Naive thymus-derived CD4-positive, alpha-beta T cell (primary cell): ENCODE results near the gene SERHL2. TPM values are rescaled to one million over a fixed set of nuclear protein-coding genes. Genes with fewer than 3 reads are reported as not detected.
A peak's percentile ranks its signal among the peaks of the same experiment; 100 is the strongest.
"Not testable (repeated sequence)": the region's sequence is repeated elsewhere in the genome, so short reads cannot be mapped to it uniquely, and the experiment has no call there.

ENCODE experiments used
- ATAC-seq: fragments of 150-1000 bp; cut with Tn5 transposase; 2 replicates; pipeline ENCODE4 v1.10.0; 2021; ENCODE audit warnings: mild to moderate bottlenecking, moderate library complexity
- CTCF ChIA-PET: fragments of 350-600 bp; sonication (Branson Sonifier 250); formaldehyde crosslinking; loops from one replicate; lab custom pipeline; 2021; ENCODE audit warnings: antibody characterized with exemption; lab: Charles Lee
- POLR2A ChIA-PET: fragments of 350-600 bp; sonication (Branson Sonifier 250); formaldehyde crosslinking; loops from one replicate; lab custom pipeline; 2021; ENCODE audit warnings: antibody characterized with exemption, inconsistent platforms; lab: Charles Lee
- DNase-seq, 9 donors: peaks; one replicate each; pipeline versions ENCODE4 v3.0.0 to v3.0.0-alpha.2; 2020 to 2022; ENCODE audit warnings: mixed read lengths in 1 of 9
- H3K27ac ChIP-seq: one replicate; pipeline ENCODE4 v1.7.0; 2013; ENCODE audit warnings: mild to moderate bottlenecking, low read depth, low read length, moderate library complexity
- H3K27me3 ChIP-seq, 2 donors: one replicate each; pipeline ENCODE4 v1.7.0; 2013; ENCODE audit warnings: low read length in 2 of 2, mild to moderate bottlenecking in 2 of 2, moderate library complexity in 2 of 2; ENCODE audit not compliant: control insufficient read depth in 2 of 2, insufficient read depth in 2 of 2
- H3K36me3 ChIP-seq, 3 experiments: 1 replicate in 2 of 3; 2 replicates in 1 of 3; pipeline ENCODE4 v1.7.0; 2013; ENCODE audit warnings: low read length in 3 of 3, mild to moderate bottlenecking in 3 of 3, moderate library complexity in 1 of 3; ENCODE audit not compliant: insufficient read depth in 3 of 3, control insufficient read depth in 2 of 3
- H3K4me1 ChIP-seq, 2 donors: one replicate each; pipeline ENCODE4 v1.7.0; 2013; ENCODE audit warnings: low read length in 2 of 2, mild to moderate bottlenecking in 2 of 2, moderate library complexity in 1 of 2; ENCODE audit not compliant: control insufficient read depth in 2 of 2, insufficient read depth in 2 of 2
- H3K4me3 ChIP-seq: 2 replicates; pipeline ENCODE4 v1.7.0; 2013; ENCODE audit warnings: mild to moderate bottlenecking, low read length
- H3K9me3 ChIP-seq, 3 experiments: 1 replicate in 2 of 3; 2 replicates in 1 of 3; pipeline ENCODE4 v1.7.0; 2013; ENCODE audit warnings: low read length in 3 of 3; ENCODE audit not compliant: control insufficient read depth in 2 of 3
- H3K27ac Mint-ChIP-seq, 9 donors: one replicate each; pipeline ENCODE4 v1.8.0; 2020 to 2022; ENCODE audit warnings: mixed read lengths in 9 of 9, mild to moderate bottlenecking in 8 of 9, moderate library complexity in 5 of 9, inconsistent platforms in 2 of 9
- H3K27me3 Mint-ChIP-seq, 5 donors: one replicate each; pipeline ENCODE4 v1.8.0; 2021 to 2022; ENCODE audit warnings: mixed read lengths in 5 of 5, mild to moderate bottlenecking in 1 of 5
- H3K36me3 Mint-ChIP-seq, 5 donors: one replicate each; pipeline ENCODE4 v1.8.0; 2020 to 2022; ENCODE audit warnings: mixed read lengths in 5 of 5, mild to moderate bottlenecking in 3 of 5, inconsistent platforms in 1 of 5
- H3K4me1 Mint-ChIP-seq, 7 donors: one replicate each; pipeline ENCODE4 v1.8.0; 2020 to 2022; ENCODE audit warnings: mixed read lengths in 7 of 7, mild to moderate bottlenecking in 3 of 7, inconsistent platforms in 1 of 7
- H3K4me3 Mint-ChIP-seq, 10 donors: one replicate each; pipeline ENCODE4 v1.8.0; 2020 to 2022; ENCODE audit warnings: mild to moderate bottlenecking in 10 of 10, mixed read lengths in 10 of 10, moderate library complexity in 6 of 10, inconsistent platforms in 2 of 10
- H3K9me3 Mint-ChIP-seq, 11 donors: one replicate each; pipeline ENCODE4 v1.8.0; 2020 to 2022; ENCODE audit warnings: mixed read lengths in 11 of 11, mild to moderate bottlenecking in 4 of 11, inconsistent platforms in 1 of 11, moderate library complexity in 1 of 11
- intact Hi-C, 2 donors: fragments of 100-400 bp; cut with micrococcal nuclease; formaldehyde crosslinking; loops; one replicate each; pipeline ENCODE4 v1.15.1; 2023
- polyA plus RNA-seq, 2 donors: library from polyadenylated mRNA; unstranded; fragments of 300-500 nt; fragmentation: Illumina TruSeq; gene quantifications; one replicate each; pipeline ENCODE4 v1.2.3, GENCODE V29; 2021
- total RNA-seq, 6 experiments: library from RNA in 5 of 6; stranded (reverse) in 5 of 6; gene quantifications; 1 replicate in 5 of 6; 2 replicates in 1 of 6; pipeline ENCODE4 v1.2.3 and lab custom pipeline; 2021 to 2026

SERHL2 gene
- 1 to 10 TPM in 1 of 5 experiments, under 1 TPM in 3, not detected in 1; 0.27 to 1.0 (median 0.82) TPM for total RNA-seq
- under 1 TPM; 0.25 to 0.28 TPM for polyA plus RNA-seq
- total RNA-seq (lab: John Stamatoyannopoulos, UW) = 0.94 reads per million

- Histone ChIP-seq H3K4me1 (peaks cover 0 to 4% of the 10 kb centered on the region in 2 donors), H3K4me3 (peak within 1 kb of the TSS; percentile 77), H3K36me3 (no peaks in the 10 kb centered on the region), H3K27ac (peak within 1 kb of the TSS; percentile 47), H3K27me3 (no peaks in the 10 kb centered on the region), H3K9me3 (no peaks in the 10 kb centered on the region)
- Mint-ChIP-seq H3K4me1 (peaks cover 0 to 16% (median 9%) of the 10 kb centered on the region in 7 donors), H3K27ac (peak within 1 kb of the TSS in 6 of 9 donors; percentile 30 to 55 (median 48)), H3K36me3 (no peaks in the 10 kb centered on the region), H3K4me3 (peak within 1 kb of the TSS; percentile 69 to 92 (median 84)), H3K27me3 (peaks cover 0 to 4% (median 0%) of the 10 kb centered on the region in 5 donors), H3K9me3 (peaks cover 0 to 10% (median 0%) of the 10 kb centered on the region in 11 donors)
- peak; percentile 59 to 92 (median 77) for DNase-seq
- intact Hi-C loops = loop anchor here (2.0 to 5.0 kb wide), 7 partner anchors 21 to 587 kb away; partner anchors contain the start of genes POLDIP3 (in 1 of the 2) and RRP7A (in 1 of the 2)
- CTCF ChIA-PET = no interaction called here
- POLR2A ChIA-PET = no interaction called here
- peak; percentile 97 for ATAC-seq
Measured at GRCh38 chr22:42553475-42554361, at the start of gene SERHL2. Gene SERHL2, plus strand, starts transcription at chr22:42553956. Its CDS starts 65 bp downstream, at chr22:42554021.

- H3K27ac Mint-ChIP-seq = peak overlapping the region in 2 of 9 donors; percentile 5 to 76
- H3K27me3 ChIP-seq, H3K9me3 ChIP-seq, DNase-seq, H3K4me1 ChIP-seq, intact Hi-C loops, CTCF ChIA-PET, H3K27me3 Mint-ChIP-seq, ATAC-seq, H3K4me3 Mint-ChIP-seq, H3K4me3 ChIP-seq, H3K9me3 Mint-ChIP-seq, H3K36me3 Mint-ChIP-seq, H3K27ac ChIP-seq, POLR2A ChIA-PET, H3K4me1 Mint-ChIP-seq: not testable (repeated sequence)
- H3K36me3 ChIP-seq = peaks cover 0 to 15% (median 0%) of the 10 kb centered on the region in 3 experiments
Measured at GRCh38 chr22:42508327-42508974, 45.3 kb upstream of the SERHL2 start.

GRCh38 chr22:42508975-42509364 is 44.8 kb upstream of the SERHL2 start:
- H3K9me3 ChIP-seq, H3K4me3 Mint-ChIP-seq, DNase-seq, ATAC-seq, H3K4me1 Mint-ChIP-seq, POLR2A ChIA-PET, H3K27me3 ChIP-seq, H3K36me3 Mint-ChIP-seq, H3K4me1 ChIP-seq, intact Hi-C loops, CTCF ChIA-PET, H3K9me3 Mint-ChIP-seq, H3K27ac ChIP-seq, H3K27me3 Mint-ChIP-seq, H3K4me3 ChIP-seq, H3K27ac Mint-ChIP-seq: not testable (repeated sequence)
- H3K36me3 ChIP-seq = peaks cover 0 to 20% (median 0%) of the 10 kb centered on the region in 3 experiments

GRCh38 chr22:42509548-42509947 is 44.2 kb upstream of the SERHL2 start:
- Histone ChIP-seq H3K27ac (no peak overlapping the region), H3K4me3 (no peak overlapping the region), H3K9me3 (no peaks in the 10 kb centered on the region), H3K4me1 (no peaks in the 10 kb centered on the region), H3K27me3 (no peaks in the 10 kb centered on the region), H3K36me3 (peaks cover 0 to 26% (median 0%) of the 10 kb centered on the region in 3 experiments)
- no peak for ATAC-seq
- Mint-ChIP-seq H3K4me1 (peaks cover 0 to 4% (median 0%) of the 10 kb centered on the region in 7 donors), H3K36me3 (no peaks in the 10 kb centered on the region), H3K27me3 (no peaks in the 10 kb centered on the region), H3K9me3 (no peaks in the 10 kb centered on the region), H3K27ac (peak overlapping the region in 1 of 9 donors; percentile 45), H3K4me3 (no peak overlapping the region)
- ChIA-PET CTCF (no interaction called here), POLR2A (no interaction called here)
- intact Hi-C loops = no loop called here
- DNase-seq = no peak

- H3K27me3 Mint-ChIP-seq = no peaks in the 10 kb centered on the region
- no peaks in the 10 kb centered on the region for H3K36me3 Mint-ChIP-seq
- H3K4me1 Mint-ChIP-seq = peaks cover 0 to 4% (median 0%) of the 10 kb centered on the region in 7 donors
- ChIA-PET CTCF (no interaction called here), POLR2A (no interaction called here)
- no peak overlapping the region for H3K4me3 Mint-ChIP-seq
- peak overlapping the region in 1 of 9 donors; percentile 76 for H3K27ac Mint-ChIP-seq
- DNase-seq (no peak), ATAC-seq (no peak)
- peaks cover 0 to 40% (median 0%) of the 10 kb centered on the region in 3 experiments for H3K36me3 ChIP-seq
- H3K27ac ChIP-seq = no peak overlapping the region
- intact Hi-C loops = no loop called here
- H3K4me1 ChIP-seq = no peaks in the 10 kb centered on the region
- no peaks in the 10 kb centered on the region for H3K27me3 ChIP-seq
- H3K9me3 Mint-ChIP-seq = no peaks in the 10 kb centered on the region
- no peak overlapping the region for H3K4me3 ChIP-seq
- H3K9me3 ChIP-seq = no peaks in the 10 kb centered on the region
Measured at GRCh38 chr22:42511401-42511891, 42.3 kb upstream of the SERHL2 start.

- H3K27me3 Mint-ChIP-seq, ATAC-seq, H3K4me1 ChIP-seq, H3K27me3 ChIP-seq, CTCF ChIA-PET, H3K4me1 Mint-ChIP-seq, intact Hi-C loops, DNase-seq, H3K9me3 Mint-ChIP-seq, H3K27ac ChIP-seq, H3K9me3 ChIP-seq, H3K27ac Mint-ChIP-seq, POLR2A ChIA-PET, H3K4me3 ChIP-seq, H3K36me3 Mint-ChIP-seq: not testable (repeated sequence)
- peak overlapping the region in 1 of 10 donors; percentile 34 for H3K4me3 Mint-ChIP-seq
- peaks cover 0 to 44% (median 0%) of the 10 kb centered on the region in 3 experiments for H3K36me3 ChIP-seq
Measured at GRCh38 chr22:42512273-42512990, 41.3 kb upstream of the SERHL2 start.
